HEK293 (cell line): ENCODE data around the gene DDX47.
A peak's percentile ranks its signal among the peaks of the same experiment; 100 is the strongest.

Experiments used
- BCL11B ChIP-seq: fragments of 450-650 bp; formaldehyde crosslinking; IDR thresholded peaks from 2 replicates; pipeline ENCODE4 v1.5.1; 2016; ENCODE audit warnings: low read depth, missing biosample characterization, missing genetic modification characterization
- KLF1 ChIP-seq: fragments of 450-650 bp; formaldehyde crosslinking; IDR thresholded peaks from 2 replicates; pipeline ENCODE4 v1.5.1; 2016; ENCODE audit warnings: missing biosample characterization, missing genetic modification characterization
- KLF16 ChIP-seq: fragments of 450-650 bp; formaldehyde crosslinking; IDR thresholded peaks from 2 replicates; pipeline ENCODE4 v1.5.1; 2017; ENCODE audit warnings: missing biosample characterization, missing genetic modification characterization
- KLF17 ChIP-seq: fragments of 450-650 bp; formaldehyde crosslinking; IDR thresholded peaks from 2 replicates; pipeline ENCODE4 v1.5.1; 2016; ENCODE audit warnings: missing biosample characterization, missing genetic modification characterization
- OVOL3 ChIP-seq: fragments of 450-650 bp; formaldehyde crosslinking; IDR thresholded peaks from 2 replicates; pipeline ENCODE4 v1.5.1; 2016; ENCODE audit warnings: missing biosample characterization, missing genetic modification characterization
- TCF7L2 ChIP-seq: IDR thresholded peaks from 2 replicates; pipeline ENCODE4 v1.6.1; 2011; ENCODE audit warnings: low read depth, mild to moderate bottlenecking, inconsistent platforms, low read length, moderate library complexity, borderline replicate concordance
- WT1 ChIP-seq: fragments of 450-650 bp; formaldehyde crosslinking; IDR thresholded peaks from 2 replicates; pipeline ENCODE4 v1.5.1; 2016; ENCODE audit warnings: missing biosample characterization, missing genetic modification characterization
- ZBTB21 ChIP-seq: fragments of 450-650 bp; formaldehyde crosslinking; IDR thresholded peaks from 2 replicates; pipeline ENCODE4 v1.5.1; 2017; ENCODE audit warnings: missing biosample characterization, missing genetic modification characterization
- ZEB2 ChIP-seq: fragments of 450-650 bp; formaldehyde crosslinking; IDR thresholded peaks from 2 replicates; pipeline ENCODE4 v1.5.1; 2016; ENCODE audit warnings: missing biosample characterization, missing genetic modification characterization
- ZFP37 ChIP-seq: fragments of 450-650 bp; formaldehyde crosslinking; IDR thresholded peaks from 2 replicates; pipeline ENCODE4 v1.5.1; 2016; ENCODE audit warnings: missing biosample characterization, missing genetic modification characterization
- ZFP69B ChIP-seq: fragments of 450-650 bp; formaldehyde crosslinking; IDR thresholded peaks from 2 replicates; pipeline ENCODE4 v1.5.1; 2016; ENCODE audit warnings: missing biosample characterization, missing genetic modification characterization
- ZNF10 ChIP-seq: fragments of 450-650 bp; formaldehyde crosslinking; IDR thresholded peaks from 2 replicates; pipeline ENCODE4 v1.5.1; 2017; ENCODE audit warnings: missing biosample characterization, missing genetic modification characterization
- ZNF114 ChIP-seq: fragments of 450-650 bp; formaldehyde crosslinking; IDR thresholded peaks from 2 replicates; pipeline ENCODE4 v1.5.0; 2017; ENCODE audit warnings: missing biosample characterization, missing genetic modification characterization
- ZNF146 ChIP-seq: fragments of 450-650 bp; formaldehyde crosslinking; IDR thresholded peaks from 2 replicates; pipeline ENCODE4 v1.5.1; 2016; ENCODE audit warnings: missing biosample characterization, missing genetic modification characterization
- ZNF148 ChIP-seq: fragments of 450-650 bp; formaldehyde crosslinking; IDR thresholded peaks from 2 replicates; pipeline ENCODE4 v1.5.0; 2017; ENCODE audit warnings: missing biosample characterization, missing genetic modification characterization, borderline replicate concordance
- ZNF214 ChIP-seq: fragments of 450-650 bp; formaldehyde crosslinking; IDR thresholded peaks from 2 replicates; pipeline ENCODE4 v1.5.1; 2017; ENCODE audit warnings: missing biosample characterization, mild to moderate bottlenecking, missing genetic modification characterization, borderline replicate concordance
- ZNF248 ChIP-seq: fragments of 450-650 bp; formaldehyde crosslinking; IDR thresholded peaks from 2 replicates; pipeline ENCODE4 v1.5.1; 2017; ENCODE audit warnings: missing biosample characterization, missing genetic modification characterization
- ZNF335 ChIP-seq: fragments of 450-650 bp; formaldehyde crosslinking; conservative IDR thresholded peaks from 2 replicates; pipeline ENCODE4 v1.5.1; 2016; ENCODE audit warnings: missing biosample characterization, missing genetic modification characterization
- ZNF350 ChIP-seq: fragments of 450-650 bp; formaldehyde crosslinking; IDR thresholded peaks from 2 replicates; pipeline ENCODE4 v1.5.0; 2017; ENCODE audit warnings: missing biosample characterization, mild to moderate bottlenecking, missing genetic modification characterization
- ZNF391 ChIP-seq: fragments of 450-650 bp; formaldehyde crosslinking; IDR thresholded peaks from 2 replicates; pipeline ENCODE4 v1.5.1; 2016; ENCODE audit warnings: low read depth, missing biosample characterization, missing genetic modification characterization, borderline replicate concordance
- ZNF398 ChIP-seq: fragments of 450-650 bp; formaldehyde crosslinking; IDR thresholded peaks from 2 replicates; pipeline ENCODE4 v1.5.1; 2017; ENCODE audit warnings: missing biosample characterization, missing genetic modification characterization
- ZNF416 ChIP-seq: fragments of 450-650 bp; formaldehyde crosslinking; IDR thresholded peaks from 2 replicates; pipeline ENCODE4 v1.5.1; 2016; ENCODE audit warnings: missing biosample characterization, missing genetic modification characterization
- ZNF423 ChIP-seq: fragments of 450-650 bp; formaldehyde crosslinking; IDR thresholded peaks from 2 replicates; pipeline ENCODE4 v1.5.1; 2016; ENCODE audit warnings: missing biosample characterization, missing genetic modification characterization
- ZNF449 ChIP-seq: fragments of 450-650 bp; formaldehyde crosslinking; IDR thresholded peaks from 2 replicates; pipeline ENCODE4 v1.5.1; 2017; ENCODE audit warnings: missing biosample characterization, mild to moderate bottlenecking, missing genetic modification characterization, moderate library complexity
- ZNF501 ChIP-seq: fragments of 450-650 bp; formaldehyde crosslinking; IDR thresholded peaks from 2 replicates; pipeline ENCODE4 v1.5.1; 2016; ENCODE audit warnings: missing biosample characterization, missing genetic modification characterization
- ZNF596 ChIP-seq: fragments of 450-650 bp; IDR thresholded peaks from 2 replicates; pipeline ENCODE4 v1.5.0; 2018; ENCODE audit warnings: missing biosample characterization, mild to moderate bottlenecking, missing genetic modification characterization, moderate library complexity
- ZNF626 ChIP-seq: fragments of 450-650 bp; sonication (Bioruptor Pico); formaldehyde crosslinking; IDR thresholded peaks from 2 replicates; pipeline ENCODE4 v1.5.1; 2018; ENCODE audit warnings: missing biosample characterization, missing genetic modification characterization, inconsistent platforms
- ZNF639 ChIP-seq: fragments of 450-650 bp; formaldehyde crosslinking; IDR thresholded peaks from 2 replicates; pipeline ENCODE4 v1.5.1; 2016; ENCODE audit warnings: missing biosample characterization, missing genetic modification characterization
- ZNF704 ChIP-seq: fragments of 450-650 bp; formaldehyde crosslinking; IDR thresholded peaks from 2 replicates; pipeline ENCODE4 v1.5.1; 2016; ENCODE audit warnings: missing biosample characterization, missing genetic modification characterization
- ZNF768 ChIP-seq: fragments of 450-650 bp; formaldehyde crosslinking; IDR thresholded peaks from 2 replicates; pipeline ENCODE4 v1.5.1; 2018; ENCODE audit warnings: missing biosample characterization, mild to moderate bottlenecking, missing genetic modification characterization
- ZNF785 ChIP-seq: fragments of 450-650 bp; formaldehyde crosslinking; IDR thresholded peaks from 2 replicates; pipeline ENCODE4 v1.5.1; 2016; ENCODE audit warnings: missing biosample characterization, missing genetic modification characterization
- ZNF792 ChIP-seq: fragments of 450-650 bp; formaldehyde crosslinking; IDR thresholded peaks from 2 replicates; pipeline ENCODE4 v1.5.1; 2016; ENCODE audit warnings: missing biosample characterization, missing genetic modification characterization
- ZNF843 ChIP-seq: fragments of 450-650 bp; formaldehyde crosslinking; IDR thresholded peaks from 2 replicates; pipeline ENCODE4 v1.5.1; 2016; ENCODE audit warnings: missing biosample characterization, missing genetic modification characterization
- ZXDB ChIP-seq: fragments of 450-650 bp; formaldehyde crosslinking; IDR thresholded peaks from 2 replicates; pipeline ENCODE4 v1.5.1; 2016; ENCODE audit warnings: missing biosample characterization, missing genetic modification characterization

The DDX47 gene

GRCh38 chr12:12779529-12779928 lies 33.6 kb upstream of the DDX47 start (continued):
- TF ChIP-seq ZNF148 (tag by site-specific recombination) (no peak), ZNF398 (peak; percentile 33; the same call in 1 of the 2 replicates), ZFP69B (tag by site-specific recombination) (peak; percentile 61; the same call in 1 of the 2 replicates), ZNF423 (no peak), ZXDB (tag by site-specific recombination) (peak; percentile 90), ZNF335 (no peak), KLF17 (tag by site-specific recombination) (no peak), ZNF248 (tag by site-specific recombination) (no peak), ZEB2 (peak; percentile 91), ZNF639 (tag by site-specific recombination) (peak; percentile 73), ZNF843 (tag by site-specific recombination) (peak; percentile 96), TCF7L2 (peak; percentile 61; the same call in 1 of the 2 replicates), ZNF10 (peak; percentile 55; the same call in 1 of the 2 replicates), ZNF704 (no peak), ZNF146 (tag by site-specific recombination) (peak; percentile 53; the same call in 1 of the 2 replicates), ZNF792 (tag by site-specific recombination) (no peak), ZNF785 (tag by site-specific recombination) (no peak), ZNF350 (no peak), ZNF449 (no peak), ZNF596 (peak; percentile 45; the same call in 1 of the 2 replicates), ZNF501 (tag by site-specific recombination) (no peak), ZNF416 (no peak), ZNF768 (tag by site-specific recombination) (no peak), ZNF114 (tag by site-specific recombination) (no peak), ZNF626 (no peak), KLF16 (tag by site-specific recombination) (no peak), ZNF391 (tag by site-specific recombination) (no peak), ZFP37 (tag by site-specific recombination) (peak; percentile 55; the same call in 1 of the 2 replicates), OVOL3 (peak; percentile 97), KLF1 (no peak), ZBTB21 (tag by site-specific recombination) (peak; percentile 80), BCL11B (tag by site-specific recombination) (no peak), ZNF214 (tag by site-specific recombination) (no peak), WT1 (peak; percentile 91)
